CD4-positive, CD25-positive, alpha-beta regulatory T cell (primary cell): Measurements from ENCODE around the gene POP4. TPM values are rescaled to one million over a fixed set of nuclear protein-coding genes. Genes with fewer than 3 reads are reported as not detected.

Experiments used
- ATAC-seq, 2 donors: fragments of 150-1000 bp; cut with Tn5 transposase; one replicate each; pipeline ENCODE4 v1.10.0; 2021; ENCODE audit warnings: low read depth in 2 of 2, moderate number of reproducible peaks in 2 of 2, moderate library complexity in 1 of 2
- DNase-seq, 3 donors: peaks; one replicate each; pipeline versions ENCODE4 v3.0.0 to v3.0.0-alpha.2; 2012 to 2022; ENCODE audit warnings: mixed read lengths in 1 of 3
- H3K27ac ChIP-seq: one replicate; pipeline ENCODE4 v1.7.0; 2013; ENCODE audit warnings: mild to moderate bottlenecking, low read length; ENCODE audit not compliant: insufficient read depth, poor library complexity, severe bottlenecking
- H3K27me3 ChIP-seq: one replicate; pipeline ENCODE4 v1.7.0; 2013; ENCODE audit warnings: low read length; ENCODE audit not compliant: control insufficient read depth, insufficient read depth
- H3K36me3 ChIP-seq: one replicate; pipeline ENCODE4 v1.7.0; 2013; ENCODE audit warnings: mild to moderate bottlenecking, low read length, moderate library complexity; ENCODE audit not compliant: control insufficient read depth, insufficient read depth
- H3K4me1 ChIP-seq: 2 replicates; pipeline ENCODE4 v1.7.0; 2013; ENCODE audit warnings: mild to moderate bottlenecking, low read length; ENCODE audit not compliant: insufficient read depth, control insufficient read depth, poor library complexity, severe bottlenecking
- H3K4me3 ChIP-seq: one replicate; pipeline ENCODE4 v1.7.0; 2013; ENCODE audit warnings: low read depth, mild to moderate bottlenecking, low read length, moderate library complexity
- H3K9me3 ChIP-seq, 2 experiments: 1 replicate in 1 of 2; 2 replicates in 1 of 2; pipeline ENCODE4 v1.7.0; 2013; ENCODE audit warnings: low read length in 2 of 2, mild to moderate bottlenecking in 1 of 2, moderate library complexity in 1 of 2; ENCODE audit not compliant: control insufficient read depth in 2 of 2
- H3K27ac Mint-ChIP-seq, 3 donors: one replicate each; pipeline ENCODE4 v1.8.0; 2020 to 2022; ENCODE audit warnings: mild to moderate bottlenecking in 3 of 3, mixed read lengths in 3 of 3, moderate library complexity in 2 of 3
- H3K27me3 Mint-ChIP-seq: one replicate; pipeline ENCODE4 v1.8.0; 2022; ENCODE audit warnings: mild to moderate bottlenecking, mixed read lengths
- H3K36me3 Mint-ChIP-seq: one replicate; pipeline ENCODE4 v1.8.0; 2020; ENCODE audit warnings: mixed read lengths
- H3K4me1 Mint-ChIP-seq, 4 donors: one replicate each; pipeline ENCODE4 v1.8.0; 2020 to 2022; ENCODE audit warnings: mixed read lengths in 4 of 4, mild to moderate bottlenecking in 1 of 4
- H3K4me3 Mint-ChIP-seq, 4 donors: one replicate each; pipeline ENCODE4 v1.8.0; 2020 to 2022; ENCODE audit warnings: mild to moderate bottlenecking in 4 of 4, mixed read lengths in 4 of 4, moderate library complexity in 3 of 4
- H3K9me3 Mint-ChIP-seq, 7 donors: one replicate each; pipeline ENCODE4 v1.8.0; 2020 to 2022; ENCODE audit warnings: mixed read lengths in 7 of 7, mild to moderate bottlenecking in 3 of 7, moderate library complexity in 2 of 7
- polyA plus RNA-seq, 4 donors: library from polyadenylated mRNA; unstranded; fragments of 300-500 nt; fragmentation: Illumina TruSeq; gene quantifications; one replicate each; pipeline ENCODE4 v1.2.3, GENCODE V29; 2021
- total RNA-seq: library from RNA; stranded (reverse); gene quantifications from one replicate; pipeline ENCODE4 v1.2.3, GENCODE V29; 2022

POP4 gene
- total and polyA plus RNA-seq, 5 donors from 2014 or later: 64.3 to 202 (median 188) TPM

DNA sequence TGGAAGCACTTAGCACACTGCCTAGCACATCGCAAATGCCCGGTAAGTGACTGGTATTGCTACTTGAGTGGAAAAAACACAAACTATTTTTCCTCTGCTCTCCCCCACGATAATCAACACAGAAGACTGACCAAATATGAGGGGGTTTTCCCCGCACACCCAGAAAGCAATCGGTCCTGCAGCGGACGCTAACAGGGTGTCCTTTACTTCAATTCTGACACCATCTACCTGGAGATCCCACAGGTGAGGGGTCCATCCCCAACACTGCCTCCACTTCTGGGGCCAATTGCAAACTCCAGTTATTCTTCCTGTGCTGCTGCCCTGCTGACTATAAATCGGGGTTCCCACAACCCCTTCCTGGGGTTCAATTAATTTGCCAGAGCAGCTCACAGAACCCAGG is 33.0 kb downstream of the POP4 start:
- Histone ChIP-seq H3K27me3 (no peaks in the 10 kb centered on the region), H3K9me3 (no peaks in the 10 kb centered on the region), H3K4me1 (no peaks in the 10 kb centered on the region), H3K4me3 (no peak overlapping the region), H3K27ac (no peak overlapping the region), H3K36me3 (no peaks in the 10 kb centered on the region)
- H3K4me1 Mint-ChIP-seq: no peaks in the 10 kb centered on the region
- ATAC-seq: no peak
- peaks cover 0 to 2% (median 0%) of the 10 kb centered on the region in 7 donors for H3K9me3 Mint-ChIP-seq
- H3K4me3 Mint-ChIP-seq: no peak overlapping the region
- no peak overlapping the region for H3K27ac Mint-ChIP-seq
- H3K27me3 Mint-ChIP-seq: peaks cover 38% of the 10 kb centered on the region
- H3K36me3 Mint-ChIP-seq: no peaks in the 10 kb centered on the region
- no peak for DNase-seq

DNA sequence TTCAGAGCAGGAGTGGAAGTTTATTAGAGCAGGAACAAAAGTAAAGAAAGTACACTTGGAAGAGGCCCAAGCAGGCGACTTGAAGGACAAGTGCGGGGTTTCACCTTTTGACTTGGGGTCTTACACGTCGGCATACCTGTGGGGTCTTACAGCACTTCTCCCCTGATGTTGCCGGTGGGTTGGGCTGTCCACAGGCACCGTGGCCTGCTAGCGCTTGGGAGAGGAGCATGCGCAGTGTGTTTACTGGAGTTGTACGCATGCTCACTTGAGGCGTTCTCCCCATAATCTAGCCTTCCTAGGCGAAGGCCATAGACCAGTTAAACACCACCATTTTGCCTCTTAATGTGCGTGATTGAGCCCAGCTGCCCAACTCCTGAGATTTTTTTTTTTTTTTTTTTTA is 34.1 kb downstream of the POP4 start:
- Mint-ChIP-seq H3K27ac (peak overlapping the region in 1 of 3 donors; percentile 21), H3K9me3 (peaks cover 0 to 1% (median 0%) of the 10 kb centered on the region in 7 donors), H3K27me3 (peaks cover 38% of the 10 kb centered on the region), H3K36me3 (no peaks in the 10 kb centered on the region), H3K4me1 (peaks cover 0 to 2% (median 2%) of the 10 kb centered on the region in 4 donors), H3K4me3 (no peak overlapping the region)
- H3K9me3 ChIP-seq: no peaks in the 10 kb centered on the region
- no peaks in the 10 kb centered on the region for H3K27me3 ChIP-seq
- no peak for DNase-seq
- no peak overlapping the region for H3K27ac ChIP-seq
- no peaks in the 10 kb centered on the region for H3K4me1 ChIP-seq
- H3K36me3 ChIP-seq: no peaks in the 10 kb centered on the region
- H3K4me3 ChIP-seq: no peak overlapping the region
- ATAC-seq: no peak

GRCh38 chr19:29641597-29641996 is 35.5 kb downstream of the POP4 start:
- Histone ChIP-seq H3K27me3 (no peaks in the 10 kb centered on the region), H3K36me3 (no peaks in the 10 kb centered on the region), H3K4me1 (no peaks in the 10 kb centered on the region), H3K9me3 (no peaks in the 10 kb centered on the region), H3K27ac (no peak overlapping the region), H3K4me3 (no peak overlapping the region)
- no peak overlapping the region for H3K27ac Mint-ChIP-seq
- H3K27me3 Mint-ChIP-seq: peaks cover 42% of the 10 kb centered on the region
- H3K36me3 Mint-ChIP-seq: no peaks in the 10 kb centered on the region
- no peak overlapping the region for H3K4me3 Mint-ChIP-seq
- H3K4me1 Mint-ChIP-seq: peaks cover 0 to 13% (median 13%) of the 10 kb centered on the region in 4 donors
- ATAC-seq (no peak), DNase-seq (no peak)
- H3K9me3 Mint-ChIP-seq: peaks cover 0 to 1% (median 0%) of the 10 kb centered on the region in 7 donors

DNA sequence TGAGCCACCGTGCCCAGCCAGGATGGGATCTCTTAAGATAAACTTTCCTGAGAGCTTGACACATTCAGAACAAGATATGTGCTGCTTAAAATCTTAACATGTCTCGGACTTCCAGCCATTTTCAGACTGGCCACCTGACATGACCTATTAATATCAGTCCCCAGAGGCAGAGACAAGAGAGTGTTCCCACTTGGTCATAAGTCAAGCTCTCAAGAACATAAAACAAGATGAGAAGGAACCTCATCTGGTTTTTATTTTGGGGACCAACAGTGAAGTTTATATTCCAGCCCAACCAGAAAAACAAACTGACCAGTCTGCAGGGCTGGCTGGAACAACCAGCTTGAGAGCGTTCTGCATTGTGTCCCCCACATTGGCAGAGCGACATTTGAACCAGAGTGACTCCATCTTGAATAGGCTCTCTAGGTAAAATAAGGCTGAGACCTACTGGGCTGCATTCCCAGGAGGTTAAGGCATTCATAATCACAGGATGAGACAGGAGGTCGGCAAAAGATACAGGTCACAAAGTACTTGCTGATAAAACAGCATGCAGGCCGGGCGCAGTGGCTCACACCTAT is 37.4 kb downstream of the POP4 start:
- peaks cover 0 to 1% (median 0%) of the 10 kb centered on the region in 7 donors for H3K9me3 Mint-ChIP-seq
- H3K4me3 Mint-ChIP-seq: no peak overlapping the region
- H3K36me3 ChIP-seq: no peaks in the 10 kb centered on the region
- no peaks in the 10 kb centered on the region for H3K9me3 ChIP-seq
- H3K4me1 ChIP-seq: no peaks in the 10 kb centered on the region
- no peak for DNase-seq
- peaks cover 36% of the 10 kb centered on the region for H3K27me3 Mint-ChIP-seq
- H3K27me3 ChIP-seq: no peaks in the 10 kb centered on the region
- no peak overlapping the region for H3K27ac Mint-ChIP-seq
- no peak overlapping the region for H3K27ac ChIP-seq
- no peak for ATAC-seq
- peaks cover 0 to 13% (median 13%) of the 10 kb centered on the region in 4 donors for H3K4me1 Mint-ChIP-seq
- no peak overlapping the region for H3K4me3 ChIP-seq
- no peaks in the 10 kb centered on the region for H3K36me3 Mint-ChIP-seq

- Mint-ChIP-seq H3K9me3 (peaks cover 0 to 1% (median 0%) of the 10 kb centered on the region in 7 donors), H3K36me3 (no peaks in the 10 kb centered on the region), H3K27ac (no peak overlapping the region), H3K4me1 (peaks cover 0 to 13% (median 13%) of the 10 kb centered on the region in 4 donors), H3K4me3 (no peak overlapping the region), H3K27me3 (peaks cover 33% of the 10 kb centered on the region)
- Histone ChIP-seq H3K4me1 (no peaks in the 10 kb centered on the region), H3K4me3 (no peak overlapping the region), H3K36me3 (no peaks in the 10 kb centered on the region), H3K27me3 (no peaks in the 10 kb centered on the region), H3K27ac (no peak overlapping the region), H3K9me3 (no peaks in the 10 kb centered on the region)
- no peak for DNase-seq
- ATAC-seq: no peak
Observed at GRCh38 chr19:29644210-29644609, 38.1 kb downstream of the POP4 start.

GRCh38 chr19:29645491-29645867 is 39.4 kb downstream of the POP4 start:
- no peaks in the 10 kb centered on the region for H3K27me3 ChIP-seq
- Mint-ChIP-seq H3K27ac (peak overlapping the region in 1 of 3 donors; percentile 15), H3K27me3 (peaks cover 26% of the 10 kb centered on the region)

DNA sequence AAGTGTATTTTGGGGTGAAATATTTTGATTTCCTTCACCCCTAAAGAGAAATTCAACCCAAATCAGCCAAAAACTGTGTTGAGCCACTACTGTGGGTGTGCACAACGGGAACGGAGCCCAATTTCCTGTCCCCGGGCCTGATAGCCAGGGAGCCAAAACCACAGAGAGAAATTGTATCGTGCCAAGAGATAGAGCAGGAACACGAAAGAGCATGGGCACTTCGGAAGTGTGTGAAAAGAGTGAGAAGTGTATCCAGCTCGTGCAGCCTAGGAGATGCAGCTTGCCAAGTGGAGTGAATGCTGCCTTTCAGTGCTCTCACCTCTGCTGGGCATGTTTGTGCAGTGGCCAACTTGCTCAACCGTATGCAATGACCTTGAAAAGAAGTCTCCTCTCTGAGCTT is 39.8 kb downstream of the POP4 start:
- no peak for ATAC-seq
- Mint-ChIP-seq H3K36me3 (no peaks in the 10 kb centered on the region), H3K9me3 (no peaks in the 10 kb centered on the region), H3K4me3 (peak overlapping the region in 1 of 4 donors; percentile 4), H3K27me3 (peaks cover 24% of the 10 kb centered on the region), H3K4me1 (peaks cover 0 to 13% (median 13%) of the 10 kb centered on the region in 4 donors), H3K27ac (peak overlapping the region in 1 of 3 donors; percentile 15)
- Histone ChIP-seq H3K4me3 (no peak overlapping the region), H3K9me3 (no peaks in the 10 kb centered on the region), H3K27me3 (no peaks in the 10 kb centered on the region), H3K36me3 (no peaks in the 10 kb centered on the region), H3K27ac (no peak overlapping the region), H3K4me1 (no peaks in the 10 kb centered on the region)
- DNase-seq: no peak

More at GRCh38 chr19:29645491-29645867, 39.4 kb downstream of the POP4 start:
- H3K4me1 Mint-ChIP-seq: peaks cover 0 to 13% (median 13%) of the 10 kb centered on the region in 4 donors
- H3K36me3 ChIP-seq: no peaks in the 10 kb centered on the region
- no peak for DNase-seq
- H3K9me3 Mint-ChIP-seq: no peaks in the 10 kb centered on the region
- H3K4me3 Mint-ChIP-seq: no peak overlapping the region
- H3K4me3 ChIP-seq: no peak overlapping the region
- no peaks in the 10 kb centered on the region for H3K36me3 Mint-ChIP-seq
- H3K4me1 ChIP-seq: no peaks in the 10 kb centered on the region
- H3K27ac ChIP-seq: no peak overlapping the region
- H3K9me3 ChIP-seq: no peaks in the 10 kb centered on the region
- no peak for ATAC-seq

GRCh38 chr19:29650772-29651387 is 44.8 kb downstream of the POP4 start:
- H3K9me3 ChIP-seq: no peaks in the 10 kb centered on the region
- H3K27ac Mint-ChIP-seq: no peak overlapping the region

More at GRCh38 chr19:29650772-29651387, 44.8 kb downstream of the POP4 start:
- H3K4me1 ChIP-seq: no peaks in the 10 kb centered on the region
- ATAC-seq (no peak), DNase-seq (no peak)
- Mint-ChIP-seq H3K4me3 (no peak overlapping the region), H3K9me3 (peaks cover 0 to 3% (median 0%) of the 10 kb centered on the region in 7 donors), H3K27me3 (peaks cover 36% of the 10 kb centered on the region), H3K4me1 (peaks cover 5 to 17% (median 12%) of the 10 kb centered on the region in 4 donors), H3K36me3 (no peaks in the 10 kb centered on the region)
- H3K27me3 ChIP-seq: peaks cover 3% of the 10 kb centered on the region
- no peak overlapping the region for H3K27ac ChIP-seq
- no peaks in the 10 kb centered on the region for H3K36me3 ChIP-seq
- H3K4me3 ChIP-seq: no peak overlapping the region
